C1 segment of cervical spinal cord (tissue), 14 donors: Measurements from ENCODE around the gene RAP2C.
A peak's percentile ranks its signal among the peaks of the same experiment; 100 is the strongest.

Experiments used
- DNase-seq, 14 donors: peaks; one replicate each; lab custom pipeline; 2025; lab: John Stamatoyannopoulos, UW

RAP2C gene

GRCh38 chrX:132219343-132219768, at the start of gene RAP2C:
Gene RAP2C (minus strand): TSS chrX:132219447. CDS start chrX:132217268, 2,179 bp downstream.
- peak in 12 of 14 donors; percentile 4 to 52 (median 23) for DNase-seq

DNA sequence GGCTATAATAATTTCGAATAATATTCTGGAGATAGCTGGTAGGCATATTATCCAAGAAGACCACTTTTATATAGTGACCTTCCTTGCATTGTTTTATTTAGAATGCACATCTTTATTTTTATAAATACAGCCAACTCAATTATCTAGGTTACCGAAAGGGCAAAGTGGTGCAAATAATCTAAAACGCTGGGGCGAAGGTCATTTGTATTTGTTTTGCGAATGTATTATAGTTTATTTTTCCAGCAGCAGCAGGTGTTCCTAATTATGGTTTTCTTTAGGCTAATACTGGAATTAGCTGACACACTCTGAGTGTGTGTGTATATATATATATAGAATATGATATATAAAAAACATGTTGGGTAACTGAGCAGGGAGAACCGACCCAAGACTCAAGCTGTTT, 48.1 kb upstream of the RAP2C start:
- DNase-seq = no peak

GRCh38 chrX:132266583-132267355, 47.5 kb upstream of the RAP2C start:
- no peak for DNase-seq

DNA sequence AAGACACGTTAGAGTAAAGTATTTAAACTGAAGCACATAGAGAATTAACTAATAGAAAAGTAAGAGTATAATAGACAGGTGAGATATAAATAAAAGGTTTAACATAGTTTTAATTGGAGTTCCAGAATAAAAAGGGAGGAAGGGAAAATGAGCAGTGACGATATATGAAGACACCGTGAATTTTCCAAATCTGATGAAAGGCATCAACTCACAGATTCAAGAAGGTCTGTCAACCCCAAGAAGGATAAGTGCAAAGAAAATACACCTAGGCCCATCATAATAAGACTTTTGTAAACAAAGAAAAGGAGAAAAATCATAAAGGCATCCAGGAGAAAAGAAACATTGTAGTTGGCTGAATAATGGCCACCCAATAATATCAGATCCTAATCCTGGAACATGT, 43.9 kb upstream of the RAP2C start:
- no peak for DNase-seq

DNA sequence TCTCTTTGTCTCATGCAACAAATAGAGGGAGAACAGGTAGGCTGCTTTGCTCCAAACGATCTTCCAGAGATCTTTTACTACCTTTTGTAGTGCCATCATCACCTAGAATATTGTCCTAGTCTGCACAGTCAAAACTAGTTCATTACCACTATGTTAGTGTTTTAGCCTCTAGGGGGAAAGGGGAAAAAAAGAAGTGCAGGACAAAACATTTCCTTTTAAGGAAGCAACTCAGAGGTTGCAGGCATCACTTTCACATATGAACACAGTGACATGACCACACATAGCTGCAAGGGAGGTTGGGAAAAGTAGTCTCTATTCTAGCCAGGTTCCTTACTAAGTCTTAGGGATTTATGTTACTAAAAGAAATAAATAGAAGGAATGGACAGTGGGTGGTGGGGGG, 39.3 kb upstream of the RAP2C start:
- no peak for DNase-seq

DNA sequence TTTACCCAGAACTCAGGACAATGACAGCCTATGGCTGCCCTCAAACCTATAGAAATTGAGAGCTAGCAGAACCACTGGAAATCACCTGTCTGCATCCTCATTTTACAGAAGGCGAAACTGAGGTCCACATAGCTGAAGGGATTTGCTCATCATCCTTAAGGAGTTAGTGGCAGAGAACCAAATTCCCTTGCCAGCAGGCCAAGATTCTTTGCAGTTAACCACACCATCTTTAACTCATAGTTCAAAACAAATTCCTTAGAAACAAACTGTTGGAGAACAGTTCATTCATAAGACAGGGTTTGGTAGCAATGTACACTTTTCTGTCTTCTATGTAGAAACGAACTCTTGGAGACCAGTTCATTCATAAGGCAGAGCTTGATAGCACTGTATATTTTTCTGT, 37.9 kb upstream of the RAP2C start:
- DNase-seq = no peak

- DNase-seq = no peak
Observed at GRCh38 chrX:132236121-132236520, 16.9 kb upstream of the RAP2C start.

DNA sequence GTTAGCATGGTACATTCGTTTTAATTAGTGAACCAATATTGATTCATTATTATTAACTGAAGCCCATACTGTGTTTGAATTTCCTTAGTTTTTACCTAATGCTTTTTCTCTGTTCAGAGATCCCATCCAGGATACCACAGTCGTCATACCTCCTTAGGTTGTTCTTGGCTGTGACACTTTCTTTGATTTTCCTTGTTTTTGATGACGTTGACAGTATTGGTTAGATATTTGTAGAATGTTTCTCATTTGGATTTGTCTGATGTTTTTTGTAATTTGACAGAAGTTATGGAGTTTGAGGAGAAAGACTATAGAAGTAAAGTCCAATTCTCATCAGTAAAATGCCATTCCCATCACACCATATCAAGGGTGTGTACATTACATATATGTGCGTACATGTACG, 16.2 kb upstream of the RAP2C start:
- no peak for DNase-seq

DNA sequence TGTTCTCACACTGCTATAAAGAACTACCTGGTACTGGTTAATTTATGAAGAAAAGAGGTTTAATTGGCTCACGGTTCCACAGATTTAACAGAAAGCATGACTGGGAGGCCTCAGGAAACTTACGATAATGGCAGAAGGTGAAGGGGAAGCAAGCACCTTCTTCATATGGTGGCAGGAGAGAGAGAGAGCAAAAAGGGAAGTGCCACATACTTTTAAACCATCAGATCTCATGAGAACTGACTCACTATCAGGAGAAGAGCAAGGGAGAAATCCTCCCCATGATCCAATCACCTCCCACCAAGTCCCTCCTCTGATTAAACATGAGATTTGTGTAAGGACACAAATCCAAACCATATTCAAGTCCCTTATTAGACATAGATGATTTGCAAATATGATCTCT, 12.3 kb upstream of the RAP2C start:
- DNase-seq = no peak

- no peak for DNase-seq
Observed at GRCh38 chrX:132227383-132228112, 8.3 kb upstream of the RAP2C start.

DNA sequence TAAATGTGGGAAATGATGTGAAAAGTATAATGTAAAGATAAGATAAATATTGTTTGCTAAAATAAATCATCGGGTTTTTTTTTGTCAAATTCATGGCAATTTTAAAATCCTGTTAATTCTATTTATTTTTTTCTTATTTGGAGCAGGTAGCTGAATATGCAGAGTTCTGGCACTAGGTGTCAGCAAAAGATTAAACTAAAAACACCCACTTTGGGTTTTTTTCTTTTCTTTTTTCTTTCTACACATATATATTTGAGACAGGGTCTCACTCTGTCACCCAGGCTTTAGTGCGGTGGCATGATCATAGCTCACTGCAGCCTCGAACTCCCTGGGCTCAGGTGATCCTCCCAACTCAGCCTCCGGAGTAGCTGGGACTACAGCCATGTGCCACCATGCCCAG, 6.9 kb upstream of the RAP2C start:
- no peak for DNase-seq

DNA sequence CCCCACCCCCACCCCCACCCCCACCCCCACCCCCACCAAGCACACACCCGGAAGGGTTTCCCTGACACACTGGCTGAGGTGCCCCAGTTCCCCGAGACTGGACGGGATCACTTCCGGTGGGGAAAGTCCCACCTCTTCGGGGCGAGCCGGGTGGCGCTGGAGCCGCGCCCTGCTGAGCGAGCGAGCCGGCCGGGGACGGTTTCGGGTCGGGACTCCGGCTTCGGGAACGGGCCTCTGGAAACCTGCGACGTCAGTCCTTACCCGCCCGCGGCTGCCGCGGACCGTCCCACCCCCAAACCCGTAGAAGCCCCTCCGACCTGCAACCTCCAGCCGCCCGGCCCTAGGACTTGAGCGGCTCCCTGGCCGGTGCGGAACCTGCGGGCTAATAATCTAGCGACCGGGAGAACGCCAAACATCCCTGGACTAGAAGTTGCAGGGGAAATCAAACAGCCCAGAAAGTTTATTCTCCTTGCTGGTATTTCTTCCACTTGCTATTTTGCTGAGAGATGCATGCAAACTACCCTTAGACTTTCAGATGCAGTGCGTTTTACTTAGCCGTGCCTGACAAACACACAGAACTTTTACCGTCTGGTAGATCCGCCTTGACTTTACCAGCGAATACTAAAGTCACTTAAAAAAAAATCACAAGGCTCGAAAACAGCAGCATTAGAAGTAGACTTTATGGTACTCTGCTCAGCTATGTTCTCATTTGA, 991 bp downstream of the RAP2C start:
- DNase-seq = peak; percentile 2 to 81 (median 56)

DNA sequence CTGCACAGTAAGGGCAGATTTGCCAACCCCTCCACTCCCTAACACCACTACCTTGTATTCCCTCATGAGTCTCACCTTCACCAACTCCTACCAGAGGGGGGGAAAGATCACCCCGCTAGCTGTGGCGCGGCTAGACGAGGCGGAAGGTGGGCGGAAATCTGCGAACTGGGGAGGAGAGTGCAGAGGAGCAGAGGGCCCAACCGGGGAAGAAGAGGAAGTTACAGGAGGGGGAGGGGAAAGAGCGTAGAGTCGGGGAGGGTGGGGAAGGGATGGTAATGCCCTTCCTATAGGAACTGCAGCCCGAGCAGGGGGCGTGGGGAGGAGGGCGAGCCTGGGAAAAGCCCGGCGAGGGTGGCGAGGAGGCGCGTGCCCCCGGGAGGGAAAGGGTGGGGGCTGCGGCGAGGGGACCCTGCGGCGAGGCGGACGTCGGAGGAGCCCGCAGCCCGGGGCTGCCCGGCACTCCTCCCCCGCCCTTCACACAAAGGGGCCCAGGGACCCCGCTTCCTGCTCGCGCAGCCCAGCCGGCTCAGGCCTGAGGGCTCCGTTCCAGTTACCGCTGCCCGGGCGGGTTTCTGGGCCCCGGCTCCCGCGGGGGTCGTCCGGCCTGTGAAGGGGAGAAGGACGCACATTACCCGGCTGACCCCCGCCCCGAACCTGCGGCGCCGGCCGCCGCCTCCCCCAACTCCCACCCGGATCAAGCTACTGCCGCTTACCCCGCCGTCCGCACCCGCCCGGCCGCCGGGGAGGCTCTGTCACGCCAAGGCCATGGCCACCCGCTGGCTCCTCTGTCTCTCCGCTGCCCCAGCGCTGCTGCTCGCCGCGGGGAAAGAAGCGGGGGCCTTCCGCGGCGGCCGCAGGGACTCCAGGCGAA, 1.8 kb downstream of the RAP2C start:
- DNase-seq = peak in 11 of 14 donors; percentile 2 to 67 (median 39)

DNA sequence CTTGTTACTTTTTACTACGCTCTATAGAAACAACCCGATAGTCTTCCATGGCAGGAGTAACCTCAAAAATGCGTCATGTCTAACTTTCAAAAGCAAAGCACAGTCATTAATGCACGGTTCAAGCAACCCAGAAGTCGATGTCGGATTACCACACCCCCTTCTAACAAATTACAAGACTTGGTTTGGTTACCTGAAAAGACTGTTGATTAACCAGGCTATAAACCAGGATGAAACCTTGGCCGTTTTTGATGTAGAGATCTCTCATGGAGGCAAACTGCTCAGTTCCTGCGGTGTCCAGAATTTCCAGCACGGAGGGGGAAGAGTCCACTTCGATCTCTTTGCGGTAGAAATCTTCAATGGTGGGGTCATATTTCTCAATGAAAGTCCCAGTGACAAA, 2.4 kb downstream of the RAP2C start:
- no peak for DNase-seq

- DNase-seq = no peak
Observed at GRCh38 chrX:132216283-132216682, 3.0 kb downstream of the RAP2C start.

GRCh38 chrX:132214518-132214917, 4.7 kb downstream of the RAP2C start:
- DNase-seq = no peak

- DNase-seq = no peak
Observed at GRCh38 chrX:132209527-132209926, 9.7 kb downstream of the RAP2C start.

DNA sequence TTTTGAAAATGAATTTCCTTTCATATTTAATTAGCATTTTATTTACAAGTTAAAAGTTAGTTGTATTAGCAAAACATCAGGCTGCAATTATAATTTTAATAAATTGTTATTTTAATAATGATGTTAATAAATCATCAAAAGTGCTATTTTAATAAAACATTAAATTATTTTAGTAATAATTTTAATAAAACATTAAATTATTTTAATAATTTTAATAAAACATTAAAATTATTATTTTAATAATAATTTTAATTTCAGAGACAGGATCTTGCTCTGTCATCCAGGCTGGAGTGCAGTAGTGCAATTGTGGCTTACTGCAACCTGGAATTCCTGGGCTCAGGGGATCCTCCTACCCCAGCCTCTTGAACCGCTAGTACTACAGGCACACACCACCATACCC, 10.8 kb downstream of the RAP2C start:
- DNase-seq = no peak

- no peak for DNase-seq
Observed at GRCh38 chrX:132207996-132208395, 11.3 kb downstream of the RAP2C start.

DNA sequence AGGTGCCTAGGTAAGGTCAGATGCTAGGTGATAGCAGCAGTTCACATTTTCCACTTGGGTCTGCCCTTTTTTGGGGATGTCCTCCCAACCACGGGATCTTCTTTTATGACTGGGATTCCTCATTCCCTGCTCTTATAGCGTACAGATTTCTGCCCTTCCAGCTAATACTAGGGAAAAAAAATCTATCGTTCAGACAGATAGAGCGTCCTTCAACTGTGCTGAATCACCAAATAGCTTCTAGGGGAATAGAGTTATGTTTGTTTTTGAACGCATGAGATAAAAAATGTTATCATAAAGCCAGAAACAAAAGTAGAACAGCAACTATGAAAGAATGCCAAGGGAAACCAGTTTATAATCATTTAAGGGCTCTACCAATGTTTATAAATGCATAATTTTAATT, 13.0 kb downstream of the RAP2C start:
- DNase-seq = no peak

- no peak for DNase-seq
Observed at GRCh38 chrX:132204629-132205028, 14.6 kb downstream of the RAP2C start.
